Stimulated activated memory B cell treated with anti-CD40 and anti-IgM and Interleukin-4, amounts not matched to agents 10 μg/mL and 1 μg/mL and 100 μg/mL, for 72 hours (primary cell): ENCODE results near the gene SMIM5.
A peak's percentile ranks its signal among the peaks of the same experiment; 100 is the strongest.
"Not testable (repeated sequence)": the region's sequence is repeated elsewhere in the genome, so short reads cannot be mapped to it uniquely, and the experiment has no call there.

Source experiments
- ATAC-seq: fragments of 150-1000 bp; cut with Tn5 transposase; 2 replicates; pipeline ENCODE4 v1.10.0; 2021
- H3K27ac Mint-ChIP-seq: one replicate; pipeline ENCODE4 v1.8.0; 2022; ENCODE audit warnings: mild to moderate bottlenecking, mixed read lengths
- H3K27me3 Mint-ChIP-seq: one replicate; pipeline ENCODE4 v1.8.0; 2022; ENCODE audit warnings: mixed read lengths
- H3K36me3 Mint-ChIP-seq: one replicate; pipeline ENCODE4 v1.8.0; 2022; ENCODE audit warnings: mixed read lengths
- H3K4me1 Mint-ChIP-seq: one replicate; pipeline ENCODE4 v1.8.0; 2022; ENCODE audit warnings: mixed read lengths
- H3K4me3 Mint-ChIP-seq: one replicate; pipeline ENCODE4 v1.8.0; 2022; ENCODE audit warnings: mild to moderate bottlenecking, moderate library complexity, mixed read lengths
- H3K9me3 Mint-ChIP-seq: one replicate; pipeline ENCODE4 v1.8.0; 2022; ENCODE audit warnings: mixed read lengths

SMIM5 gene

GRCh38 chr17:75632863-75633485 is at the start of gene SMIM5:
TSS of gene SMIM5 (plus strand) at chr17:75633434. CDS start at chr17:75640202, 6,768 bp downstream.
- Mint-ChIP-seq H3K9me3 (no peaks in the 10 kb centered on the region), H3K4me1 (peaks cover 18% of the 10 kb centered on the region), H3K27ac (no peak within 1 kb of the TSS), H3K4me3 (no peak within 1 kb of the TSS), H3K27me3 (no peaks in the 10 kb centered on the region), H3K36me3 (peaks cover 5% of the 10 kb centered on the region)
- peak; percentile 85 for ATAC-seq

GRCh38 chr17:75584849-75585175 is 48.4 kb upstream of the SMIM5 start:
- ATAC-seq: no peak
- Mint-ChIP-seq H3K4me1 (peaks cover 6% of the 10 kb centered on the region), H3K36me3 (no peaks in the 10 kb centered on the region), H3K27ac (no peak overlapping the region), H3K9me3 (no peaks in the 10 kb centered on the region), H3K4me3 (no peak overlapping the region), H3K27me3 (peaks cover 11% of the 10 kb centered on the region)

GRCh38 chr17:75587675-75588595 is 45.3 kb upstream of the SMIM5 start, which contains the start of gene MYO15B:
TSS of gene MYO15B (plus strand) at chr17:75587800. CDS start at chr17:75588058, 258 bp downstream.
- no peaks in the 10 kb centered on the region for H3K36me3 Mint-ChIP-seq
- no peaks in the 10 kb centered on the region for H3K9me3 Mint-ChIP-seq
- H3K4me3 Mint-ChIP-seq: peak within 1 kb of the TSS; percentile 81
- peak; percentile 47 for ATAC-seq
- peak within 1 kb of the TSS; percentile 66 for H3K27ac Mint-ChIP-seq
- no peaks in the 10 kb centered on the region for H3K27me3 Mint-ChIP-seq
- peaks cover 20% of the 10 kb centered on the region for H3K4me1 Mint-ChIP-seq

GRCh38 chr17:75588596-75589011 is 44.6 kb upstream of the SMIM5 start:
- peak; percentile 50 for ATAC-seq
- Mint-ChIP-seq H3K9me3 (no peaks in the 10 kb centered on the region), H3K36me3 (no peaks in the 10 kb centered on the region), H3K4me1 (peaks cover 20% of the 10 kb centered on the region), H3K27me3 (no peaks in the 10 kb centered on the region), H3K4me3 (peak overlapping the region; percentile 81), H3K27ac (peak overlapping the region; percentile 66)

GRCh38 chr17:75589012-75589918 is 44.0 kb upstream of the SMIM5 start:
- ATAC-seq: peak; percentile 91

GRCh38 chr17:75589919-75590303 is 43.3 kb upstream of the SMIM5 start:
- Mint-ChIP-seq H3K27me3 (no peaks in the 10 kb centered on the region), H3K4me3 (peak overlapping the region; percentile 34), H3K36me3 (no peaks in the 10 kb centered on the region), H3K4me1 (peaks cover 20% of the 10 kb centered on the region), H3K27ac (no peak overlapping the region), H3K9me3 (no peaks in the 10 kb centered on the region)
- no peak for ATAC-seq

More at GRCh38 chr17:75589012-75589918, 44.0 kb upstream of the SMIM5 start:
- Mint-ChIP-seq H3K27ac (no peak overlapping the region), H3K9me3 (no peaks in the 10 kb centered on the region), H3K4me1 (peaks cover 20% of the 10 kb centered on the region), H3K4me3 (peak overlapping the region; percentile 71), H3K27me3 (no peaks in the 10 kb centered on the region), H3K36me3 (no peaks in the 10 kb centered on the region)

- no peak for ATAC-seq
- peaks cover 20% of the 10 kb centered on the region for H3K4me1 Mint-ChIP-seq
- H3K27me3 Mint-ChIP-seq: no peaks in the 10 kb centered on the region
- peak overlapping the region; percentile 34 for H3K4me3 Mint-ChIP-seq
- no peaks in the 10 kb centered on the region for H3K36me3 Mint-ChIP-seq
- H3K27ac Mint-ChIP-seq: peak overlapping the region; percentile 75
- no peaks in the 10 kb centered on the region for H3K9me3 Mint-ChIP-seq
Measured at GRCh38 chr17:75590314-75590761, 42.9 kb upstream of the SMIM5 start.

GRCh38 chr17:75590849-75591721 is 42.1 kb upstream of the SMIM5 start:
- Mint-ChIP-seq H3K27ac (peak overlapping the region; percentile 75), H3K27me3 (no peaks in the 10 kb centered on the region), H3K4me3 (no peak overlapping the region), H3K9me3 (no peaks in the 10 kb centered on the region), H3K36me3 (no peaks in the 10 kb centered on the region), H3K4me1 (peaks cover 20% of the 10 kb centered on the region)
- ATAC-seq: no peak

- peaks cover 20% of the 10 kb centered on the region for H3K4me1 Mint-ChIP-seq
- no peak for ATAC-seq
- no peaks in the 10 kb centered on the region for H3K9me3 Mint-ChIP-seq
- no peak overlapping the region for H3K4me3 Mint-ChIP-seq
- H3K36me3 Mint-ChIP-seq: no peaks in the 10 kb centered on the region
- no peaks in the 10 kb centered on the region for H3K27me3 Mint-ChIP-seq
- no peak overlapping the region for H3K27ac Mint-ChIP-seq
Measured at GRCh38 chr17:75591722-75592302, 41.4 kb upstream of the SMIM5 start.

GRCh38 chr17:75592348-75593020 is 40.8 kb upstream of the SMIM5 start:
- no peak overlapping the region for H3K27ac Mint-ChIP-seq
- no peaks in the 10 kb centered on the region for H3K36me3 Mint-ChIP-seq
- no peaks in the 10 kb centered on the region for H3K27me3 Mint-ChIP-seq
- H3K9me3 Mint-ChIP-seq: no peaks in the 10 kb centered on the region
- ATAC-seq: no peak
- H3K4me3 Mint-ChIP-seq: no peak overlapping the region
- H3K4me1 Mint-ChIP-seq: peaks cover 20% of the 10 kb centered on the region

- not testable (repeated sequence) for H3K4me3 Mint-ChIP-seq, H3K36me3 Mint-ChIP-seq, ATAC-seq, H3K27me3 Mint-ChIP-seq, H3K27ac Mint-ChIP-seq, H3K9me3 Mint-ChIP-seq
- H3K4me1 Mint-ChIP-seq: peaks cover 14% of the 10 kb centered on the region
Measured at GRCh38 chr17:75593430-75593829, 39.8 kb upstream of the SMIM5 start.

- Mint-ChIP-seq H3K4me3 (no peak overlapping the region), H3K27me3 (no peaks in the 10 kb centered on the region), H3K9me3 (no peaks in the 10 kb centered on the region), H3K36me3 (no peaks in the 10 kb centered on the region), H3K27ac (no peak overlapping the region), H3K4me1 (peaks cover 14% of the 10 kb centered on the region)
- ATAC-seq: no peak
Measured at GRCh38 chr17:75594499-75595283, 38.5 kb upstream of the SMIM5 start.
